BJ (cell line): ENCODE results near the gene SRRM5. TPM values are rescaled to one million over a fixed set of nuclear protein-coding genes. Genes with fewer than 3 reads are reported as not detected.
"Not testable (repeated sequence)": the region's sequence is repeated elsewhere in the genome, so short reads cannot be mapped to it uniquely, and the experiment has no call there.

Experiments used
- CTCF ChIA-PET: fragments of 350-600 bp; formaldehyde crosslinking; extraction: SDS; loops from one replicate; lab custom pipeline; 2021; ENCODE audit warnings: antibody characterized with exemption, inconsistent platforms; lab: Yijun Ruan, JAX
- POLR2A ChIA-PET: fragments of 300-600 bp; sonication (Branson Sonifier 250); formaldehyde crosslinking; extraction: SDS; loops from one replicate; lab custom pipeline; 2021; ENCODE audit warnings: antibody characterized with exemption; lab: Charles Lee
- DNase-seq: peaks from one replicate; pipeline ENCODE4 v3.0.0-alpha.2; 2011; ENCODE audit warnings: low read depth
- H3K27me3 ChIP-seq: 2 replicates; pipeline ENCODE4 v1.6.0; 2011; ENCODE audit warnings: low read length; ENCODE audit not compliant: control insufficient read depth, insufficient read depth
- H3K36me3 ChIP-seq: 2 replicates; pipeline ENCODE4 v1.5.1; 2011; ENCODE audit warnings: low read length; ENCODE audit not compliant: control insufficient read depth, insufficient read depth
- H3K4me3 ChIP-seq: 2 replicates; pipeline ENCODE4 v1.5.1; 2011; ENCODE audit warnings: low read depth, mild to moderate bottlenecking, control low read depth, low read length
- CTCF ChIP-seq: IDR thresholded peaks from 2 replicates; pipeline ENCODE4 v1.5.1; 2011; ENCODE audit warnings: low read depth, mild to moderate bottlenecking, control low read depth, inconsistent platforms, low read length, moderate library complexity; ENCODE audit not compliant: insufficient read depth
- polyA plus RNA-seq: library from polyadenylated mRNA; depleted of rRNA; stranded (reverse); fragments of >200 nt; gene quantifications from 2 replicates; pipeline ENCODE4 v1.2.3, GENCODE V29; 2011

The SRRM5 gene
- polyA plus RNA-seq, 1 experiment, result 0.04 TPM

- Histone ChIP-seq H3K36me3 (no peaks in the 10 kb centered on the region), H3K4me3 (no peak overlapping the region), H3K27me3 (no peaks in the 10 kb centered on the region; the same call in 1 of the 2 replicates)
- ChIA-PET CTCF (no interaction called here), POLR2A (no interaction called here)
- TF ChIP-seq CTCF, result no peak
- DNase-seq, result no peak
These were observed 19.6 kb downstream of the SRRM5 start for GRCh38 chr19:43631491-43631890.

- DNase-seq, result no peak
- peaks cover 6% of the 10 kb centered on the region for H3K27me3 ChIP-seq
- H3K4me3 ChIP-seq, result no peak overlapping the region
- CTCF ChIA-PET, result no interaction called here
- no peaks in the 10 kb centered on the region for H3K36me3 ChIP-seq
- no peak for TF ChIP-seq CTCF
- POLR2A ChIA-PET, result no interaction called here
These were observed 21.6 kb downstream of the SRRM5 start for GRCh38 chr19:43633520-43633919.

GRCh38 chr19:43634068-43634467 lies 22.2 kb downstream of the SRRM5 start:
- POLR2A ChIA-PET, result no interaction called here
- no peak for TF ChIP-seq CTCF
- CTCF ChIA-PET, result no interaction called here
- H3K27me3 ChIP-seq, result peaks cover 11% of the 10 kb centered on the region
- no peak overlapping the region for H3K4me3 ChIP-seq
- no peaks in the 10 kb centered on the region for H3K36me3 ChIP-seq
- no peak for DNase-seq

- ChIA-PET CTCF (no interaction called here), POLR2A (no interaction called here)
- TF ChIP-seq CTCF, result no peak
These were observed 22.6 kb downstream of the SRRM5 start for GRCh38 chr19:43634506-43634871.

GRCh38 chr19:43634872-43635560 lies 23.1 kb downstream of the SRRM5 start:
- Histone ChIP-seq H3K36me3 (no peaks in the 10 kb centered on the region), H3K27me3 (peaks cover 14% of the 10 kb centered on the region), H3K4me3 (no peak overlapping the region)
- DNase-seq, result no peak
- no peak for TF ChIP-seq CTCF
- POLR2A ChIA-PET, result no interaction called here
- CTCF ChIA-PET, result no interaction called here

More at GRCh38 chr19:43634506-43634871, 22.6 kb downstream of the SRRM5 start:
- Histone ChIP-seq H3K27me3 (peaks cover 14% of the 10 kb centered on the region), H3K4me3 (no peak overlapping the region), H3K36me3 (no peaks in the 10 kb centered on the region)
- DNase-seq, result no peak

GRCh38 chr19:43635561-43635940 lies 23.7 kb downstream of the SRRM5 start:
- H3K27me3 ChIP-seq, result peaks cover 17% of the 10 kb centered on the region
- H3K4me3 ChIP-seq, H3K36me3 ChIP-seq, POLR2A ChIA-PET, CTCF ChIA-PET, DNase-seq: not testable (repeated sequence)
